ENCODE measurements around the gene RAMP2.

RAMP2 gene

GRCh38 chr17:42772945-42773289 is 11.9 kb downstream of the RAMP2 start:
- Histone ChIP-seq H3K27ac (ENCODE audit: low read depth, low read length) (0 out of 2 replicates have a peak overlapping the region, but pooled peaks have one; percentile 6), H3K4me3 (ENCODE audit: low read length) (peak overlapping the region; percentile 77), H3K36me3 (ENCODE audit: insufficient read depth, low read length) (peaks cover 33% of the 10 kb centered on the region), H3K27me3 (ENCODE audit: insufficient read depth, low read length) (no peaks in the 10 kb centered on the region; the same call in 1 of the 2 replicates), H3K9ac (ENCODE audit: low read depth, low read length) (peak overlapping the region; percentile 77; the same call in 1 of the 2 replicates), H3K4me1 (ENCODE audit: insufficient read depth, low read length) (peaks cover 3% of the 10 kb centered on the region; the same call in 1 of the 2 replicates), H3K9me3 (ENCODE audit: insufficient read depth, low read depth, low read length) (no peaks in the 10 kb centered on the region)
- 19% methylated on average over 3 of the region's 3 CpGs for WGBS

GRCh38 chr17:42773290-42774035 is 12.4 kb downstream of the RAMP2 start, which contains the start of gene VPS25:
VPS25 (plus strand) TSS chr17:42773449; CDS start chr17:42773476, 27 bp downstream.
- 1% methylated on average over 37 of the region's 39 CpGs for WGBS
- Histone ChIP-seq H3K9me3 (ENCODE audit: insufficient read depth, low read depth, low read length) (no peaks in the 10 kb centered on the region), H3K4me3 (ENCODE audit: low read length) (peak within 1 kb of the TSS; percentile 77), H3K4me1 (ENCODE audit: insufficient read depth, low read length) (peaks cover 3% of the 10 kb centered on the region; the same call in 1 of the 2 replicates), H3K27ac (ENCODE audit: low read depth, low read length) (peak within 1 kb of the TSS; percentile 8), H3K27me3 (ENCODE audit: insufficient read depth, low read length) (no peaks in the 10 kb centered on the region; the same call in 1 of the 2 replicates), H3K36me3 (ENCODE audit: insufficient read depth, low read length) (peaks cover 36% of the 10 kb centered on the region), H3K9ac (ENCODE audit: low read depth, low read length) (peak within 1 kb of the TSS; percentile 77)

GRCh38 chr17:42774066-42774745 is 13.2 kb downstream of the RAMP2 start:
- Histone ChIP-seq H3K36me3 (ENCODE audit: insufficient read depth, low read length) (peaks cover 44% of the 10 kb centered on the region), H3K9ac (ENCODE audit: low read depth, low read length) (peak overlapping the region; percentile 77; the same call in 1 of the 2 replicates), H3K4me1 (ENCODE audit: insufficient read depth, low read length) (peaks cover 3% of the 10 kb centered on the region; the same call in 1 of the 2 replicates), H3K27ac (ENCODE audit: low read depth, low read length) (no peak overlapping the region), H3K27me3 (ENCODE audit: insufficient read depth, low read length) (no peaks in the 10 kb centered on the region), H3K4me3 (ENCODE audit: low read length) (peak overlapping the region; percentile 77), H3K9me3 (ENCODE audit: insufficient read depth, low read depth, low read length) (no peaks in the 10 kb centered on the region)
- 71% methylated on average over 3 of the region's 3 CpGs for WGBS

GRCh38 chr17:42775534-42776098 is 14.6 kb downstream of the RAMP2 start:
- 91% methylated on average over 3 of the region's 3 CpGs for WGBS
- Histone ChIP-seq H3K4me1 (ENCODE audit: insufficient read depth, low read length) (peaks cover 3% of the 10 kb centered on the region; the same call in 1 of the 2 replicates), H3K4me3 (ENCODE audit: low read length) (no peak overlapping the region), H3K27me3 (ENCODE audit: insufficient read depth, low read length) (peaks cover 2% of the 10 kb centered on the region; the same call in 1 of the 2 replicates), H3K9me3 (ENCODE audit: insufficient read depth, low read depth, low read length) (no peaks in the 10 kb centered on the region), H3K36me3 (ENCODE audit: insufficient read depth, low read length) (peaks cover 48% of the 10 kb centered on the region), H3K9ac (ENCODE audit: low read depth, low read length) (no peak overlapping the region), H3K27ac (ENCODE audit: low read depth, low read length) (no peak overlapping the region)

GRCh38 chr17:42778570-42778969 is 17.5 kb downstream of the RAMP2 start:
- Histone ChIP-seq H3K27me3 (ENCODE audit: insufficient read depth, low read length) (peaks cover 28% of the 10 kb centered on the region), H3K9me3 (ENCODE audit: insufficient read depth, low read depth, low read length) (no peaks in the 10 kb centered on the region), H3K36me3 (ENCODE audit: insufficient read depth, low read length) (peaks cover 48% of the 10 kb centered on the region), H3K9ac (ENCODE audit: low read depth, low read length) (no peak overlapping the region), H3K4me1 (ENCODE audit: insufficient read depth, low read length) (peaks cover 15% of the 10 kb centered on the region; the same call in 1 of the 2 replicates), H3K4me3 (ENCODE audit: low read length) (no peak overlapping the region), H3K27ac (ENCODE audit: low read depth, low read length) (no peak overlapping the region)
- WGBS, result 90% methylated on average over 5 of the region's 5 CpGs

- WGBS, result 90% methylated on average over 2 of the region's 3 CpGs
- peaks cover 14% of the 10 kb centered on the region; the same call in 1 of the 2 replicates for H3K4me1 ChIP-seq (ENCODE audit: insufficient read depth, low read length)
- H3K4me3 ChIP-seq (ENCODE audit: low read length), result peak overlapping the region; percentile 72
- H3K27me3 ChIP-seq (ENCODE audit: insufficient read depth, low read length), result peaks cover 28% of the 10 kb centered on the region
- no peak overlapping the region for H3K27ac ChIP-seq (ENCODE audit: low read depth, low read length)
- no peaks in the 10 kb centered on the region for H3K9me3 ChIP-seq (ENCODE audit: insufficient read depth, low read depth, low read length)
- H3K9ac ChIP-seq (ENCODE audit: low read depth, low read length), result peak overlapping the region; percentile 62; the same call in 1 of the 2 replicates
- H3K36me3 ChIP-seq (ENCODE audit: insufficient read depth, low read length), result peaks cover 48% of the 10 kb centered on the region
Measured at GRCh38 chr17:42779304-42779935, 18.4 kb downstream of the RAMP2 start.

GRCh38 chr17:42779936-42780850 is 19.2 kb downstream of the RAMP2 start, which contains the start of gene WNK4:
WNK4 (plus strand) TSS chr17:42780610; CDS start chr17:42780699, 89 bp downstream.
- Histone ChIP-seq H3K36me3 (ENCODE audit: insufficient read depth, low read length) (peaks cover 40% of the 10 kb centered on the region), H3K9me3 (ENCODE audit: insufficient read depth, low read depth, low read length) (no peaks in the 10 kb centered on the region), H3K27ac (ENCODE audit: low read depth, low read length) (peak within 1 kb of the TSS; percentile 48; the same call in 1 of the 2 replicates), H3K4me1 (ENCODE audit: insufficient read depth, low read length) (peaks cover 13% of the 10 kb centered on the region; the same call in 1 of the 2 replicates), H3K27me3 (ENCODE audit: insufficient read depth, low read length) (peaks cover 28% of the 10 kb centered on the region), H3K4me3 (ENCODE audit: low read length) (peak within 1 kb of the TSS; percentile 72), H3K9ac (ENCODE audit: low read depth, low read length) (peak within 1 kb of the TSS; percentile 63)
- WGBS, result 3% methylated on average over 61 of the region's 65 CpGs

- H3K4me3 ChIP-seq (ENCODE audit: low read length), result peak overlapping the region; percentile 72
- peaks cover 32% of the 10 kb centered on the region for H3K36me3 ChIP-seq (ENCODE audit: insufficient read depth, low read length)
- WGBS, result 5% methylated on average over 39 of the region's 39 CpGs
- peaks cover 28% of the 10 kb centered on the region for H3K27me3 ChIP-seq (ENCODE audit: insufficient read depth, low read length)
- no peak overlapping the region for H3K27ac ChIP-seq (ENCODE audit: low read depth, low read length)
- no peaks in the 10 kb centered on the region for H3K9me3 ChIP-seq (ENCODE audit: insufficient read depth, low read depth, low read length)
- peaks cover 13% of the 10 kb centered on the region; the same call in 1 of the 2 replicates for H3K4me1 ChIP-seq (ENCODE audit: insufficient read depth, low read length)
- H3K9ac ChIP-seq (ENCODE audit: low read depth, low read length), result peak overlapping the region; percentile 63
Measured at GRCh38 chr17:42780851-42781638, 20.0 kb downstream of the RAMP2 start.

- Histone ChIP-seq H3K27ac (ENCODE audit: low read depth, low read length) (no peak overlapping the region), H3K9me3 (ENCODE audit: insufficient read depth, low read depth, low read length) (no peaks in the 10 kb centered on the region), H3K36me3 (ENCODE audit: insufficient read depth, low read length) (peaks cover 25% of the 10 kb centered on the region), H3K4me3 (ENCODE audit: low read length) (peak overlapping the region; percentile 72), H3K4me1 (ENCODE audit: insufficient read depth, low read length) (peaks cover 13% of the 10 kb centered on the region; the same call in 1 of the 2 replicates), H3K9ac (ENCODE audit: low read depth, low read length) (no peak overlapping the region), H3K27me3 (ENCODE audit: insufficient read depth, low read length) (peaks cover 28% of the 10 kb centered on the region)
- 79% methylated on average over 10 of the region's 10 CpGs for WGBS
Measured at GRCh38 chr17:42781639-42782165, 20.7 kb downstream of the RAMP2 start.

Measured in HUES64 (cell line).